ENCODE results near the gene FBXL7.

DNA sequence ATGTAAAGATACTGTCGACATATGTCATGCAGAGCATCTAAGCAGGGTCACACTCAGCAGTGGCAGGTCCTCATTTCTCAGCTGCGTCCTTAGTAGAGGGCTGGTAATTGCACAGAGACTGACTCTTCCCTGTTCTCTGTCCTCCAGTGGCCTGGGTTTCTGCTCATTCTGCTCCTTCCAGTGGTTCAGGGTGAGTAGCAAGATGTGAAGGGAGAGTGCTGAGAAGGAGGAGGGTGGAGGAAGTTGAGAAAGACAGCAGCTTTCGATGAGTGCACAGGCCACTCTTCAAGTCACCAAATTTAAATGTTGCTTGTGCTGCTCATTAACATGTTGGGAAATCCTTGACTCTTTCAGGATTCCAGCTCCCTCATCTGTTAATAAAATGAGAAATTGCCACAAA lies 203.9 kb downstream of the FBXL7 start:
- TF ChIP-seq, protein P1, sequence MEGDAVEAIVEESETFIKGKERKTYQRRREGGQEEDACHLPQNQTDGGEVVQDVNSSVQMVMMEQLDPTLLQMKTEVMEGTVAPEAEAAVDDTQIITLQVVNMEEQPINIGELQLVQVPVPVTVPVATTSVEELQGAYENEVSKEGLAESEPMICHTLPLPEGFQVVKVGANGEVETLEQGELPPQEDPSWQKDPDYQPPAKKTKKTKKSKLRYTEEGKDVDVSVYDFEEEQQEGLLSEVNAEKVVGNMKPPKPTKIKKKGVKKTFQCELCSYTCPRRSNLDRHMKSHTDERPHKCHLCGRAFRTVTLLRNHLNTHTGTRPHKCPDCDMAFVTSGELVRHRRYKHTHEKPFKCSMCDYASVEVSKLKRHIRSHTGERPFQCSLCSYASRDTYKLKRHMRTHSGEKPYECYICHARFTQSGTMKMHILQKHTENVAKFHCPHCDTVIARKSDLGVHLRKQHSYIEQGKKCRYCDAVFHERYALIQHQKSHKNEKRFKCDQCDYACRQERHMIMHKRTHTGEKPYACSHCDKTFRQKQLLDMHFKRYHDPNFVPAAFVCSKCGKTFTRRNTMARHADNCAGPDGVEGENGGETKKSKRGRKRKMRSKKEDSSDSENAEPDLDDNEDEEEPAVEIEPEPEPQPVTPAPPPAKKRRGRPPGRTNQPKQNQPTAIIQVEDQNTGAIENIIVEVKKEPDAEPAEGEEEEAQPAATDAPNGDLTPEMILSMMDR (IDR thresholded peaks at IDR 0.05; ENCODE audit: low read length) = no peak
- TF ChIP-seq EZH2 (IDR thresholded peaks at IDR 0.05; ENCODE audit: borderline replicate concordance, low read length) = no peak
